Skeletal muscle tissue (tissue), 4 donors: ENCODE results near the gene URAD. TPM values are rescaled to one million over a fixed set of nuclear protein-coding genes. Genes with fewer than 3 reads are reported as not detected.
A peak's percentile ranks its signal among the peaks of the same experiment; 100 is the strongest.

ENCODE experiments used
- H3K27ac ChIP-seq: one replicate; pipeline ENCODE4 v1.7.0; 2013; ENCODE audit warnings: mild to moderate bottlenecking, low read depth, low read length, inconsistent platforms
- H3K27me3 ChIP-seq, 3 donors: one replicate each; pipeline ENCODE4 v1.7.0; 2013; ENCODE audit warnings: low read length in 3 of 3; ENCODE audit not compliant: control insufficient read depth in 3 of 3, insufficient read depth in 3 of 3
- H3K36me3 ChIP-seq, 3 donors: one replicate each; pipeline ENCODE4 v1.7.0; 2013; ENCODE audit warnings: low read length in 3 of 3; ENCODE audit not compliant: control insufficient read depth in 3 of 3, insufficient read depth in 3 of 3
- H3K4me1 ChIP-seq, 3 donors: one replicate each; pipeline ENCODE4 v1.7.0; 2013; ENCODE audit warnings: low read length in 3 of 3, mild to moderate bottlenecking in 3 of 3; ENCODE audit not compliant: control insufficient read depth in 3 of 3, insufficient read depth in 3 of 3
- H3K4me3 ChIP-seq, 3 donors: one replicate each; pipeline ENCODE4 v1.7.0; 2013; ENCODE audit warnings: low read length in 3 of 3
- H3K9ac ChIP-seq, 3 donors: one replicate each; pipeline ENCODE4 v1.7.0; 2013; ENCODE audit warnings: low read length in 3 of 3, mild to moderate bottlenecking in 3 of 3, moderate library complexity in 2 of 3, low read depth in 1 of 3
- H3K9me3 ChIP-seq, 3 donors: one replicate each; pipeline ENCODE4 v1.7.0; 2013; ENCODE audit warnings: low read length in 3 of 3; ENCODE audit not compliant: control insufficient read depth in 3 of 3
- total RNA-seq: library from RNA; depleted of rRNA; stranded (reverse); fragments of >200 nt; gene quantifications from one replicate; pipeline ENCODE4 v1.2.3, GENCODE V29; 2014
- donor health status: Osteomylitis.

Gene URAD
- total RNA-seq, 1 donor from 2014 or later: not detected

DNA sequence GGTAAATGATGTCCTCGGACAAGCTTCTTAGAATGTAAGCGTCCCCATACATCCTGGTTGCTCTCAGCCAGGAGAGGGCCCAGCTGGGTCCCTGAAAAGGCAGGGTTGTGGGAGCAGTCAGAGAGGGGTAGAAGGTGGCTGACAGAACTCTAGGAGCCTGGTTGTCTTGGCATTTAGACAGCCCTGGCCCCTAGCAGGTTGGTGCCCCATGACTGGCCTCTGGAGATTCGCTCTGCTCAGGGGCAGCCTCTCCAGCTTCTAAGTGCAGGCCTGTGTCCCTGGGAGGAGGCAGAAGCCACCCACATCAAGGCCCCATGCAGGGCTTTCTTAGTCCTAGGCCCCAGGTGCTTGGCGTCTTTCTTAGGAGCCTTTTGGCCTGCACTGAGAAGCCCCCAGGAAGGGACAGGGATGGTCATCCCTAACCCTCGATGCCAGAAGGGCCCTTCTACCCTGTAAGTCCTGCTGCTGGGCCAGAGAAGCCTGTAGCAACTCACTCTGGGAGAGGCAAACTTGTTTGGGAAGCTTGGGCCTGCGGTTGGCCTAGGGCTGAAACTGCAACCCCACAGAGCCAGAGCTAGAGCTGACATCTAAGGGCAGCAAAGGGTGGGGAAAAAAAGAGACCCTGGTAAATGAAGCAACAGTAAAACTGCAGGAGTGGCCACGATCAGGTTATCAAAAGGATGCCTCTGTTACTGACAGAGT is 16.6 kb downstream of the URAD start:
- peaks cover 92 to 95% (median 94%) of the 10 kb centered on the region in 3 donors for H3K27me3 ChIP-seq
- H3K9ac ChIP-seq: no peak overlapping the region
- no peak overlapping the region for H3K27ac ChIP-seq
- H3K4me3 ChIP-seq: no peak overlapping the region
- peaks cover 9 to 17% (median 11%) of the 10 kb centered on the region in 3 donors for H3K4me1 ChIP-seq
- no peaks in the 10 kb centered on the region for H3K36me3 ChIP-seq
- no peaks in the 10 kb centered on the region for H3K9me3 ChIP-seq

DNA sequence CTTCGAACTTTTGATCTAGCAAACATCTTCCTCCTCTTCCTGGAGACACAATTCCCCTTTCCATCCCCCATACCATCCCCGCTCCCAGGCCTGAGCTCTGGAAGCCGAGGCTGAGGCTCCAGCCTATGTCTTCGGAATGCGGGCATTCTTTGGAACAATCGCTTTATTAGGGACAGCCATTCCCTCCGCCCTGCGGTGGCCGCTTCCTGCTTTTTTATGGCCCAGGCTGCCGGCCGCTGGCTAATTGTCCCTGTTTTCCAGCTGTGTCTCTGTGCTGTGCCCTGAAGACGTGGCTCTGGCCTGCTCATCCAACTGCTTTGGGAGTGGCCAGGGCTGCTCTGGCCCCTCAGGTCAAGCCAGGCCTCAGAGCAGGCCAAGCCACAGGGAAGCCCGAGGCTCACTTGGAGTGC is 17.3 kb downstream of the URAD start:
- Histone ChIP-seq H3K9ac (no peak overlapping the region), H3K9me3 (no peaks in the 10 kb centered on the region), H3K4me3 (no peak overlapping the region), H3K4me1 (peaks cover 9 to 17% (median 11%) of the 10 kb centered on the region in 3 donors), H3K27ac (no peak overlapping the region), H3K27me3 (peaks cover 91 to 95% (median 95%) of the 10 kb centered on the region in 3 donors), H3K36me3 (no peaks in the 10 kb centered on the region)

- H3K4me1 ChIP-seq: peaks cover 9 to 13% (median 11%) of the 10 kb centered on the region in 3 donors
- peaks cover 91 to 95% (median 95%) of the 10 kb centered on the region in 3 donors for H3K27me3 ChIP-seq
- no peak overlapping the region for H3K4me3 ChIP-seq
- H3K36me3 ChIP-seq: no peaks in the 10 kb centered on the region
- H3K9me3 ChIP-seq: no peaks in the 10 kb centered on the region
- no peak overlapping the region for H3K9ac ChIP-seq
- no peak overlapping the region for H3K27ac ChIP-seq
Observed at GRCh38 chr13:27970382-27971235, 17.9 kb downstream of the URAD start.

GRCh38 chr13:27969866-27970229 is 18.6 kb downstream of the URAD start:
- Histone ChIP-seq H3K4me3 (no peak overlapping the region), H3K4me1 (peaks cover 9 to 11% (median 10%) of the 10 kb centered on the region in 3 donors), H3K27ac (no peak overlapping the region), H3K9me3 (no peaks in the 10 kb centered on the region), H3K36me3 (no peaks in the 10 kb centered on the region), H3K9ac (no peak overlapping the region), H3K27me3 (peaks cover 93 to 96% (median 95%) of the 10 kb centered on the region in 3 donors)

- Histone ChIP-seq H3K4me3 (peak within 1 kb of the TSS in 1 of 3 donors; percentile 22), H3K9me3 (no peaks in the 10 kb centered on the region), H3K36me3 (no peaks in the 10 kb centered on the region), H3K9ac (no peak within 1 kb of the TSS), H3K27me3 (peaks cover 94 to 97% (median 96%) of the 10 kb centered on the region in 3 donors), H3K27ac (no peak within 1 kb of the TSS), H3K4me1 (peaks cover 9 to 11% (median 10%) of the 10 kb centered on the region in 3 donors)
Observed at GRCh38 chr13:27969082-27969865, 19.2 kb downstream of the URAD start, which contains the start of gene CDX2. TSS of gene CDX2 (minus strand) at chr13:27969315. CDS start at chr13:27969006, 309 bp downstream.

GRCh38 chr13:27968316-27969081 is 20.0 kb downstream of the URAD start:
- Histone ChIP-seq H3K4me1 (peaks cover 9 to 11% (median 10%) of the 10 kb centered on the region in 3 donors), H3K9ac (no peak overlapping the region), H3K27me3 (peaks cover 89 to 92% (median 92%) of the 10 kb centered on the region in 3 donors), H3K27ac (no peak overlapping the region), H3K9me3 (no peaks in the 10 kb centered on the region), H3K4me3 (peak overlapping the region in 1 of 3 donors; percentile 22), H3K36me3 (no peaks in the 10 kb centered on the region)

GRCh38 chr13:27967736-27968315 is 20.7 kb downstream of the URAD start:
- peaks cover 82 to 94% (median 93%) of the 10 kb centered on the region in 3 donors for H3K27me3 ChIP-seq
- H3K9ac ChIP-seq: no peak overlapping the region
- no peaks in the 10 kb centered on the region for H3K36me3 ChIP-seq
- peaks cover 9 to 11% (median 10%) of the 10 kb centered on the region in 3 donors for H3K4me1 ChIP-seq
- H3K27ac ChIP-seq: no peak overlapping the region
- no peaks in the 10 kb centered on the region for H3K9me3 ChIP-seq
- H3K4me3 ChIP-seq: no peak overlapping the region

DNA sequence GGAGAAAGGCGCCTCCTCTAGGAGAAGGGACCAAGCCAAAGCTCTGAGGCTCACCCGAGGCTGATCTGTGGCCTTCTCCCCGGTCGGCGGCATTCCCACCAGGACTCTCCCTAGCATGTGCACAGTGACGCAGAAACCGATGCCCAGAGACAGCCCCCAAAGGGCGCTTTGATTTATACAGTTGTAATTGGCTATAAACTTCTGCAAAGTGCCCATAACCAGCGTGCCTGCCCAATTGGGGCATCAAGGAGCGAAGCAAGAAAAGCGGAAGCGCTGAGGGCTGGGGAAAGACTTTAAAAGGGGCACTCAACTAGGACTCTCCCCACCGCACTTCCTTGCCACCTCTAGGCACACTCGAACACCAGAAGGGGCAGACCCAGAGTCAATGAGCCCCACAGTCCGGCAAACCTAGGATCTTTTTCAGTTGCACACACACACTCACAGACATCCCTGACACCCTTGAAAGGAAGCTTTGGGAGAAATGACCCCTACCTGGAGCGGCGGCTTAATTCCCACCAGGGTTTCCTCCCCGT is 21.2 kb downstream of the URAD start:
- no peaks in the 10 kb centered on the region for H3K9me3 ChIP-seq
- no peak overlapping the region for H3K4me3 ChIP-seq
- H3K9ac ChIP-seq: no peak overlapping the region
- H3K27me3 ChIP-seq: peaks cover 82 to 93% (median 88%) of the 10 kb centered on the region in 3 donors
- H3K27ac ChIP-seq: no peak overlapping the region
- peaks cover 9 to 11% (median 10%) of the 10 kb centered on the region in 3 donors for H3K4me1 ChIP-seq
- no peaks in the 10 kb centered on the region for H3K36me3 ChIP-seq
